Nephron progenitor cell (in vitro differentiated cells): ENCODE measurements around the gene DNMT1.

Experiments used
- DNase-seq: peaks from one replicate; pipeline ENCODE4 v3.0.0; 2021
- H3K27ac Mint-ChIP-seq: 2 replicates; pipeline ENCODE4 v1.8.0; 2021; ENCODE audit warnings: mild to moderate bottlenecking, moderate library complexity, mixed read lengths
- H3K27me3 Mint-ChIP-seq: 2 replicates; pipeline ENCODE4 v1.8.0; 2021; ENCODE audit warnings: mild to moderate bottlenecking, low read depth, mixed read lengths; ENCODE audit not compliant: poor library complexity
- H3K36me3 Mint-ChIP-seq: 2 replicates; pipeline ENCODE4 v1.8.0; 2021; ENCODE audit warnings: low read depth, mixed read lengths
- H3K4me1 Mint-ChIP-seq: 2 replicates; pipeline ENCODE4 v1.8.0; 2021; ENCODE audit warnings: mixed read lengths
- H3K4me3 Mint-ChIP-seq: 2 replicates; pipeline ENCODE4 v1.8.0; 2021; ENCODE audit warnings: mild to moderate bottlenecking, moderate library complexity, mixed read lengths
- H3K9me3 Mint-ChIP-seq: 2 replicates; pipeline ENCODE4 v1.8.0; 2021; ENCODE audit warnings: mild to moderate bottlenecking, moderate library complexity, mixed read lengths
- CTCF ChIP-seq: fragments of 200-600 bp; sonication (generic); IDR thresholded peaks from 2 replicates; pipeline ENCODE4 v1.5.0; 2021; ENCODE audit warnings: antibody characterized with exemption

Gene DNMT1

GRCh38 chr19:10095948-10096614, 98.7 kb downstream of the DNMT1 start:
- Mint-ChIP-seq H3K27me3 (peaks cover 71% of the 10 kb centered on the region), H3K4me1 (peaks cover 21% of the 10 kb centered on the region), H3K27ac (no peak overlapping the region), H3K9me3 (peaks cover 3% of the 10 kb centered on the region), H3K36me3 (no peaks in the 10 kb centered on the region), H3K4me3 (no peak overlapping the region)
- peak; percentile 91 for DNase-seq
- no peak for TF ChIP-seq CTCF

- Mint-ChIP-seq H3K4me3 (peak overlapping the region; percentile 32), H3K27me3 (peaks cover 66% of the 10 kb centered on the region), H3K27ac (no peak overlapping the region), H3K36me3 (no peaks in the 10 kb centered on the region), H3K4me1 (peaks cover 20% of the 10 kb centered on the region), H3K9me3 (peaks cover 3% of the 10 kb centered on the region)
- no peak for TF ChIP-seq CTCF
- no peak for DNase-seq
These were observed 99.2 kb downstream of the DNMT1 start for GRCh38 chr19:10095622-10095947.

- H3K9me3 Mint-ChIP-seq = peaks cover 3% of the 10 kb centered on the region
- TF ChIP-seq CTCF = no peak
- H3K4me1 Mint-ChIP-seq = peaks cover 5% of the 10 kb centered on the region
- H3K27me3 Mint-ChIP-seq = peaks cover 54% of the 10 kb centered on the region
- H3K36me3 Mint-ChIP-seq = no peaks in the 10 kb centered on the region
- H3K27ac Mint-ChIP-seq = no peak overlapping the region
- H3K4me3 Mint-ChIP-seq = no peak overlapping the region
- DNase-seq = no peak
These were observed 101.2 kb downstream of the DNMT1 start for GRCh38 chr19:10093295-10094186.

GRCh38 chr19:10092648-10093294, 102.0 kb downstream of the DNMT1 start:
- Mint-ChIP-seq H3K27me3 (peaks cover 59% of the 10 kb centered on the region), H3K4me1 (no peaks in the 10 kb centered on the region), H3K27ac (no peak overlapping the region), H3K36me3 (no peaks in the 10 kb centered on the region), H3K4me3 (no peak overlapping the region), H3K9me3 (peaks cover 3% of the 10 kb centered on the region)
- DNase-seq = no peak
- TF ChIP-seq CTCF = no peak

- peaks cover 3% of the 10 kb centered on the region for H3K9me3 Mint-ChIP-seq
- no peak for DNase-seq
- H3K4me3 Mint-ChIP-seq = no peak overlapping the region
- no peaks in the 10 kb centered on the region for H3K36me3 Mint-ChIP-seq
- no peaks in the 10 kb centered on the region for H3K4me1 Mint-ChIP-seq
- no peak overlapping the region for H3K27ac Mint-ChIP-seq
- peaks cover 61% of the 10 kb centered on the region for H3K27me3 Mint-ChIP-seq
- TF ChIP-seq CTCF = no peak
These were observed 102.7 kb downstream of the DNMT1 start for GRCh38 chr19:10091895-10092641.
